PFSK-1 (cell line): ENCODE results near the gene SNCA.

ENCODE experiments used
- FOXP2 ChIP-seq: optimal IDR thresholded peaks from 2 replicates; pipeline ENCODE3; 2011; ENCODE audit warnings: borderline replicate concordance, control low read depth, inconsistent platforms; ENCODE audit not compliant: insufficient read depth; ENCODE audit errors: extremely low read length, extremely low read depth
- POLR2AphosphoS5 ChIP-seq: IDR thresholded peaks from 2 replicates; pipeline ENCODE4 v1.6.1; 2012; ENCODE audit warnings: low read depth, mild to moderate bottlenecking, control low read depth, low read length, moderate library complexity
- SIN3A ChIP-seq: IDR thresholded peaks from 2 replicates; pipeline ENCODE4 v1.6.1; 2012; ENCODE audit warnings: mild to moderate bottlenecking, low read length, moderate library complexity, borderline replicate concordance; ENCODE audit not compliant: insufficient read depth
- TAF1 ChIP-seq: IDR thresholded peaks from 2 replicates; pipeline ENCODE4 v1.6.1; 2012; ENCODE audit warnings: low read length, control low read depth, borderline replicate concordance; ENCODE audit not compliant: insufficient read depth
- TF ChIP-seq, protein P1 (sequence below), 2 experiments: IDR thresholded peaks; 2 replicates each; pipeline versions ENCODE4 v1.6.1 to v1.8.0; 2011 to 2012; ENCODE audit warnings: low read depth in 2 of 2, low read length in 2 of 2, control low read depth in 1 of 2, inconsistent platforms in 1 of 2, mild to moderate bottlenecking in 1 of 2, moderate library complexity in 1 of 2; ENCODE audit not compliant: insufficient read depth in 1 of 2

SNCA gene

DNA sequence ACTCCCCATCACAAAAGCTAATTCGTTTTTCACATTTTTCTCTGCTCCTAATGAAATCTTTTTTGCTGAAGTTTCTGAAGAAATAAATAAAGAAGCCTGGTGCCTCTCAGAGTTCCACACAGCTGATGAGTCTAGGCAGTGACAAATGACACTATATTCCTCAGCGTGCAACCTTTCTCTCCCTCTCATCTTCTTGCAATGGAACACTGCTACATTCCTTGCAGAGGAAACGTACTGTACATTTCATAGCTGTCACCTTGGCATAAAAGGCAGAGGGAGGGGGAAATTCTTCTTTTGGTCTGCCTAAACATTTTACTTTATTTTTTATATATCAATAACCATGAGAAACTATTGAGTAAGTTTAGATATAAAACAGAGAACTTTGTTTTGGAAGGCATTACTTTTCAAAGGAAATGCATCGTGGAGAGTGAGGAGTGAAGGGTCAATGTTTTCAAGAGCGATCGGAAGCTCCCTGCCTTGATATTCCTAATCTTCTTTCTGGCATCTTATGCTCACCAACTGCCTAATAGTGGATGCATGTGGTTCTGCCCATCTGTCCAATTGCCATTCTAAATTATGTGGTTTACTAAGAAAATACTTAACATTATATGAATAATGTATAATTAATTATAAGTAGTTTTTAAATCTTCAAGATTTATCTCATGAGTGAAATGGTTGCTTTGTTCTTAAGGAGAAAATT lies 29.4 kb downstream of the SNCA start:
- no peak for TF ChIP-seq TAF1
- TF ChIP-seq SIN3A: no peak
- TF ChIP-seq, protein P1, sequence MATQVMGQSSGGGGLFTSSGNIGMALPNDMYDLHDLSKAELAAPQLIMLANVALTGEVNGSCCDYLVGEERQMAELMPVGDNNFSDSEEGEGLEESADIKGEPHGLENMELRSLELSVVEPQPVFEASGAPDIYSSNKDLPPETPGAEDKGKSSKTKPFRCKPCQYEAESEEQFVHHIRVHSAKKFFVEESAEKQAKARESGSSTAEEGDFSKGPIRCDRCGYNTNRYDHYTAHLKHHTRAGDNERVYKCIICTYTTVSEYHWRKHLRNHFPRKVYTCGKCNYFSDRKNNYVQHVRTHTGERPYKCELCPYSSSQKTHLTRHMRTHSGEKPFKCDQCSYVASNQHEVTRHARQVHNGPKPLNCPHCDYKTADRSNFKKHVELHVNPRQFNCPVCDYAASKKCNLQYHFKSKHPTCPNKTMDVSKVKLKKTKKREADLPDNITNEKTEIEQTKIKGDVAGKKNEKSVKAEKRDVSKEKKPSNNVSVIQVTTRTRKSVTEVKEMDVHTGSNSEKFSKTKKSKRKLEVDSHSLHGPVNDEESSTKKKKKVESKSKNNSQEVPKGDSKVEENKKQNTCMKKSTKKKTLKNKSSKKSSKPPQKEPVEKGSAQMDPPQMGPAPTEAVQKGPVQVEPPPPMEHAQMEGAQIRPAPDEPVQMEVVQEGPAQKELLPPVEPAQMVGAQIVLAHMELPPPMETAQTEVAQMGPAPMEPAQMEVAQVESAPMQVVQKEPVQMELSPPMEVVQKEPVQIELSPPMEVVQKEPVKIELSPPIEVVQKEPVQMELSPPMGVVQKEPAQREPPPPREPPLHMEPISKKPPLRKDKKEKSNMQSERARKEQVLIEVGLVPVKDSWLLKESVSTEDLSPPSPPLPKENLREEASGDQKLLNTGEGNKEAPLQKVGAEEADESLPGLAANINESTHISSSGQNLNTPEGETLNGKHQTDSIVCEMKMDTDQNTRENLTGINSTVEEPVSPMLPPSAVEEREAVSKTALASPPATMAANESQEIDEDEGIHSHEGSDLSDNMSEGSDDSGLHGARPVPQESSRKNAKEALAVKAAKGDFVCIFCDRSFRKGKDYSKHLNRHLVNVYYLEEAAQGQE (IDR thresholded peaks at IDR 0.05; ENCODE audit: insufficient read depth in 1 of 2, low read depth in 2 of 2, low read length in 2 of 2): no peak
- no peak for TF ChIP-seq POLR2AphosphoS5
- TF ChIP-seq FOXP2: no peak

DNA sequence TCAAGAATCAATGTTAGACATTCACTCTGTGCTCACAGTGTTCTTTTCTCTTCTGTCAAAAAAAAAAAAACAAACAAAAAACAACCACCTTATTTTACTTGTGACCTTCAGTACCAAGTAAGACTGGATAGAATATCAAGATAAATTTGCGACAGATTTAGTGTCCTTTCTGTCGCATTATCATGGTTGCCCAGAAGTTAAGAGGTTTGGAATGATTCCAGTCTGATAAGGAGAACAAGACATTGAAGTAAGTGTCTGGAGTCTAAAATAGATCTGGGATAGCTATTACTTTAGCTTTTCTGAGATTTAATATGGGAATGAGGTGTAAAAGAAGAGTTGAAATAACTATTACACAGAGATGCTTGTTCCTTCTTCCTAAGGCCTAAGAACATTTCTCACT lies 31.7 kb downstream of the SNCA start:
- TF ChIP-seq TAF1 (no peak), FOXP2 (no peak), POLR2AphosphoS5 (no peak), SIN3A (no peak)
- TF ChIP-seq, protein P1 (IDR thresholded peaks at IDR 0.05; ENCODE audit: insufficient read depth in 1 of 2, low read depth in 2 of 2, low read length in 2 of 2): no peak

DNA sequence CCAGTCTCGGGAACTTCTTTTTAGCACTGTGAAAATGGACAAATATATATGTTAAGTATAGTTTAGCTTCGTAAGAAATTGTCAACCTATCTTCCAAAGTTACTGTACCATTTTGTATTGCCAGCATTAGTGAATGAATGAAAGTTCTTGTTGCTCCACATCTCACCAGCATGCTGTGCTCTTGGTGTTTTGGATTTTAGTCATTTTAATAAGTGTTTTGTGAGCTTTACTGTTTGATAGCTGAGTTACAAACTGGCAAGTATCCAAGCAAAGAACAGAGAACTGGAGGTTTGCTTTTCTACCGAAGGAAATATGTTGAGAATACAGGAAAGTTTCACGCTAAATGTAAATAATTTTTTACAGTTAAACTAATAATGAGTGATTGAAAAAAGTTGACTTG lies 33.0 kb downstream of the SNCA start:
- TF ChIP-seq POLR2AphosphoS5 (no peak), SIN3A (no peak), TAF1 (no peak), FOXP2 (no peak)
- TF ChIP-seq, protein P1 (IDR thresholded peaks at IDR 0.05; ENCODE audit: insufficient read depth in 1 of 2, low read depth in 2 of 2, low read length in 2 of 2): no peak

DNA sequence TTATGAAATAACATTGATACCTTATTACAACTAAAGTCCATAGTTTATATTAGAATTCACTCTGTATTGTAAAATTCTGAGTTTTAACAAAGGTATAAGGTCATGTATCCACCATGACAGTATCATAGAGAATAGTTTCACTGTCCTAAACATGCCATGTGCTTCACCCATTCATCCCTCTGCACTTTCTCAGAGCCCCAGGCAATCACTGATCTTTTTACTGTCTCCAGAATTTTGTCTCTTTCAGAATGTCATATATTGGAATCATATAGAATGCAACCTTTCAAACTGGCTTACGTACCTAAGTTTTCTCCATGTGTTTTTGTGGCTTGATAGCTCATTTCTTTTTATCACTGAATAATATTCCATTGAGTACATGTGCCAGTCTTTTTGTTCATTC lies 33.9 kb downstream of the SNCA start:
- TF ChIP-seq FOXP2 (no peak), POLR2AphosphoS5 (no peak), TAF1 (no peak), SIN3A (no peak)
- TF ChIP-seq, protein P1 (IDR thresholded peaks at IDR 0.05; ENCODE audit: insufficient read depth in 1 of 2, low read depth in 2 of 2, low read length in 2 of 2): no peak
